Cardiac fibroblast (primary cell): ENCODE data around the gene WDR38.

Experiments
- DNase-seq, 2 donors: peaks; one replicate each; pipeline versions ENCODE4 v3.0.0 to v3.0.0-alpha.2; 2010; ENCODE audit warnings: low read depth in 2 of 2
- H3K4me3 ChIP-seq, 2 donors: replicated peaks in 1 of 2; 1 replicate in 1 of 2; 2 replicates in 1 of 2; pipeline ENCODE4 v1.5.1; 2011; ENCODE audit warnings: low read depth in 2 of 2, low read length in 2 of 2, mild to moderate bottlenecking in 2 of 2, moderate library complexity in 1 of 2
- TF ChIP-seq, protein P1 (sequence below): IDR thresholded peaks from one replicate; pipeline ENCODE4 v1.5.1; 2011; ENCODE audit warnings: low read depth, mild to moderate bottlenecking, low read length, inconsistent platforms

Gene WDR38

DNA sequence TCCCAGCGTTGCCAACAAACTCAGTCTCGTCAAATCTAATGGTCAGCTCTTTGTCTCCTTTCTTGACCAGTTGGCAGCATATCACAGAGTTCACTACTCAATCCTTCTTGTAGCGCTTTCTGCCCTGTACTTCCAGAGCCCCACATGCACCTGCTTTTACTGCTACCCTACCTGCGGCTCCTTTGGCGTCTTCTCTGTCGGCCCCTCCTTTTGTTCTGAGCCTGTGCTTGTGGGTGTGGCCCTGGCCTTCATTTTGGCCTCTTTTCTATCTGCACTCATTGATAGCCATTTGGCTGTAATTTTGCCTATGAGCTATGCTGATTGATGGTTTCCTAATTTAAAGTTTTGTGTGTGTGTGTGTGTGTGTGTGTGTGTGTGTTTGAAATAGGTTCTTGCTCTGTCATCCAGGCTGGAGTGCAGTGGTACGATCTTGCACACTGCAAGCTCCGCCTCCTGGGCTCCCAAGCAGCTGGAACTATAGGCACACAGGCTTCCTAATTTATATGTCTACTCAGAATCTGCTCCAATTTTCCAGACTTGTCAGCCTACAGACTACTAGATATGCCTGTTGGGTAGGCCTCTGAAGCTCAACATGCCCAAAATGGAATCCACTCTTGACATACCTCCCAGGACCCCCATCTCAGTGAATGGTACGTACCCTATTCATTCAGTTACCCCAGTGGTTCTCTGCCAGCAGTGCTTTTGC is 40.9 kb downstream of the WDR38 start:
- DNase-seq, result peak in 1 of 2 donors; percentile 10
- TF ChIP-seq, protein P1, sequence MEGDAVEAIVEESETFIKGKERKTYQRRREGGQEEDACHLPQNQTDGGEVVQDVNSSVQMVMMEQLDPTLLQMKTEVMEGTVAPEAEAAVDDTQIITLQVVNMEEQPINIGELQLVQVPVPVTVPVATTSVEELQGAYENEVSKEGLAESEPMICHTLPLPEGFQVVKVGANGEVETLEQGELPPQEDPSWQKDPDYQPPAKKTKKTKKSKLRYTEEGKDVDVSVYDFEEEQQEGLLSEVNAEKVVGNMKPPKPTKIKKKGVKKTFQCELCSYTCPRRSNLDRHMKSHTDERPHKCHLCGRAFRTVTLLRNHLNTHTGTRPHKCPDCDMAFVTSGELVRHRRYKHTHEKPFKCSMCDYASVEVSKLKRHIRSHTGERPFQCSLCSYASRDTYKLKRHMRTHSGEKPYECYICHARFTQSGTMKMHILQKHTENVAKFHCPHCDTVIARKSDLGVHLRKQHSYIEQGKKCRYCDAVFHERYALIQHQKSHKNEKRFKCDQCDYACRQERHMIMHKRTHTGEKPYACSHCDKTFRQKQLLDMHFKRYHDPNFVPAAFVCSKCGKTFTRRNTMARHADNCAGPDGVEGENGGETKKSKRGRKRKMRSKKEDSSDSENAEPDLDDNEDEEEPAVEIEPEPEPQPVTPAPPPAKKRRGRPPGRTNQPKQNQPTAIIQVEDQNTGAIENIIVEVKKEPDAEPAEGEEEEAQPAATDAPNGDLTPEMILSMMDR, result no peak
- H3K4me3 ChIP-seq, result no peak overlapping the region

DNA sequence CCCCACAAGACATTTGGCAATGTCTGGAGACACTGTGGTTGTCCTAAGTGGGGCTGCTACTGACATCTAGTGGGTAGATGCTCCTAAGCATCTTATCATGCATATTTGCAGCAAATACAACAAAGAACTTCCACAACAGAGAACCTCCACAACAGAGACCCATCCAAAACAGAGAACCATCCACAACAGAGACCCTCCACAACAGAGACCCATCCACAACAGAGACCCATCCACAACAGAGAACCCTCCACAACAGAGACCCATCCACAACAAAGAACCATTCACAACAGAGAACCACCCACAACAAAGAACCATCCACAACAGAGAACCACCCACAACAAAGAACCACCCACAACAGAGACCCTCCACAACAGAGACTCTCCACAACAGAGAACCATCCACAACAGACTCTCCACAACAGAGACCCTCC is 41.5 kb downstream of the WDR38 start:
- TF ChIP-seq, protein P1, result peak; percentile 67
- H3K4me3 ChIP-seq, result no peak overlapping the region
- DNase-seq, result peak; percentile 72 to 73

DNA sequence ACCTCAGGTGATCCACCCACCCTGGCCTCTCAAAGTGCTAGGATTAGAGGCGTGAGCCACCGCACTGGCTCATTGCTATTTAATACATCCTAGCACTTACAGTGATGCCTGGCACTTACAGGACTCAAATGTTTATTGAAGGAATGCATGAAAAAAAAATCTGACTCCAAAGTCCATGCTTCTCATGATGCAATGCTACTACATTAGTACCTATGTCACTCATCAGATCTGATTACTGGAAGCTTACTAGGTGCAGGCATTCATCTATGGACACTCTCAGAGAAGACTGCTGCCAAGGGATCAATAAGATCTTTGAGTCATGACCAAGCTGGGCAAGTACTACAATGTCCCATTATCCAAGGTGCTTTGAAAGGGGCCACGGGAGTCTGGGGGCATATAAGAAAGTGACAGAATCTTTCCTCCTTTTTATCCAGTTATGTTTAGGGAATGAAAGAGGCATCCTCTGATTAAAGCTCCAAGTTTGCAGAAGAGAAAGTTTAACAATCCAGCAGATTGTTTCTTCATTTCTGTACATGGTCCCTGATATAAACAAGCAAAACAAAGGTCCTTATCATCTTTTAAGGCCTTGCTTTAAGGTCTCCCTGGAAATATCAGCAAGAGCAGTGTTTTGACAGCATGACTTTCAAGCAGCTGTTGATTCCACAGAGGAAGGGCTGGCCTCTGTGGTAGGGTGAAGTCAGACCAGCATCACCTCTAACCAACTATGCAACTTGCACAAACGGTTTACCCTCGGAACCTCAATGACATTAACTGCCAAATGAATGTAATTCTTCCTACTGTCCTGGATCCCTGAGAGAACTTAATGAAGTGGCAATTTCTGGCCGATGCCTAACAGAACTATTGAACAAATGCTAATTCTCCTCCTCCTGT is 44.6 kb downstream of the WDR38 start:
- TF ChIP-seq, protein P1, result no peak

DNA sequence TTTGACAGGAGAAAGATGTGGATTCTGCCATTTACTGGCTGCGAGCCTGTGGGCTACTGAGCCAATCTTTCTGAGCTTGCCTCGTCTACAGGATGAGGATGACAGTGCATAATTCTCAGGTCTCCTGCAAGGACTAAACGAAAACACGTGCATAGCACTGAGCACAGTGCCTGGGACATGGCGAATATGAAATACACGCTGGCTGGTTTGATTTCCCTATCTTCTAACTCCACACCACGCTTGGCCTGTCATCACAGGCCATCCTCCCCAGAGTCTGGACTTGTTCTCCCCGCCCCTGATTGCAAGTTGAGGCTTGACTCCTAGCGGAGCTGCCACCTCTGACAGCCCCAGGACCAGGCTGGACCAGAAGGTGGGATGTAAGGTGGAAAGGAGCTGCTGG is 46.6 kb downstream of the WDR38 start:
- H3K4me3 ChIP-seq, result no peak overlapping the region
- TF ChIP-seq, protein P1, result no peak
- DNase-seq, result no peak

More for the DNA sequence above, 44.6 kb downstream of the WDR38 start:
- no peak for DNase-seq
- no peak overlapping the region for H3K4me3 ChIP-seq

DNA sequence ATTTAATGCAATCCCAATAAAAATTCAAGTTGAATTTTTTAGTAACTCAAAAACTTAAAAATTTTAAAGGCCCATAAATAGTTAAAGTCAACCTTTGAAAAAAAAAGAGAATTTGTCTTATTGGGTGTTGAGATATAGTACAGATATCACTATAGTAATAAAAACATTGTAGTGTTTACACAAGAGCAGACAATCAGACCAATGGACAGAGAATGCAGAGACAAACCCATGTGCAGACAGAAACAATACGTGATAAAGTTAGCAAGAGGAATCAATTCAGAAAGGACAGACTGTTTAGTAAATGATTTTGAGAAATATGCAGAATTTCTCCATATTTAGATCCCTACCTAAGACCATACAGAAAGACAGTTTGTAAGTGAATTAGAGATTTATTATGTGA is 53.7 kb downstream of the WDR38 start:
- TF ChIP-seq, protein P1, result no peak
- peak; percentile 19 to 24 for DNase-seq
- no peak overlapping the region for H3K4me3 ChIP-seq
